H9 (cell line): Measurements from ENCODE around the gene DNAH8. TPM values are rescaled to one million over a fixed set of nuclear protein-coding genes. Genes with fewer than 3 reads are reported as not detected.

Experiments used
- DNase-seq: peaks from one replicate; pipeline ENCODE4 v3.0.0-alpha.2; 2017
- H2AFZ ChIP-seq: one replicate; pipeline ENCODE4 v1.6.1; 2013; ENCODE audit warnings: mild to moderate bottlenecking, low read length, control low read depth, moderate library complexity
- H2AK5ac ChIP-seq: 2 replicates; pipeline ENCODE4 v1.6.1; 2013; ENCODE audit warnings: low read length, control low read depth, mixed read lengths; ENCODE audit not compliant: insufficient read length
- H2BK120ac ChIP-seq: one replicate; pipeline ENCODE4 v1.6.1; 2013; ENCODE audit warnings: low read depth, mild to moderate bottlenecking, low read length, control low read depth, inconsistent platforms; ENCODE audit not compliant: poor library complexity, severe bottlenecking
- H2BK12ac ChIP-seq: 2 replicates; pipeline ENCODE4 v1.6.1; 2013; ENCODE audit warnings: low read length, control low read depth, mixed read lengths, low read depth; ENCODE audit not compliant: insufficient read length
- H2BK15ac ChIP-seq: 2 replicates; pipeline ENCODE4 v1.6.1; 2013; ENCODE audit warnings: low read depth, low read length, control low read depth
- H2BK20ac ChIP-seq: one replicate; pipeline ENCODE4 v1.6.1; 2013; ENCODE audit warnings: low read depth, mild to moderate bottlenecking, low read length, control low read depth, inconsistent platforms; ENCODE audit not compliant: poor library complexity, severe bottlenecking
- H2BK5ac ChIP-seq: 2 replicates; pipeline ENCODE4 v1.6.1; 2013; ENCODE audit warnings: low read length, control low read depth, mixed read lengths; ENCODE audit not compliant: insufficient read length
- H3K14ac ChIP-seq: 2 replicates; pipeline ENCODE4 v1.6.1; 2013; ENCODE audit warnings: low read length, control low read depth; ENCODE audit not compliant: insufficient read depth
- H3K18ac ChIP-seq: 2 replicates; pipeline ENCODE4 v1.6.1; 2013; ENCODE audit warnings: low read depth, mild to moderate bottlenecking, mixed read lengths, low read length, control low read depth; ENCODE audit not compliant: insufficient read length
- H3K23ac ChIP-seq: 2 replicates; pipeline ENCODE4 v1.6.1; 2013; ENCODE audit warnings: low read length, control low read depth, mixed read lengths, low read depth; ENCODE audit not compliant: insufficient read length
- H3K23me2 ChIP-seq: 2 replicates; pipeline ENCODE4 v1.6.1; 2013; ENCODE audit warnings: low read depth, mild to moderate bottlenecking, mixed read lengths, low read length, control low read depth; ENCODE audit not compliant: insufficient read length, poor library complexity, severe bottlenecking
- H3K27ac ChIP-seq: 2 replicates; pipeline ENCODE4 v1.5.1; 2013; ENCODE audit warnings: low read length, control low read depth, mixed read lengths, low read depth; ENCODE audit not compliant: insufficient read length
- H3K27me3 ChIP-seq: 2 replicates; pipeline ENCODE4 v1.6.1; 2013; ENCODE audit warnings: low read length, control low read depth, inconsistent platforms; ENCODE audit not compliant: insufficient read depth
- H3K4ac ChIP-seq: 2 replicates; pipeline ENCODE4 v1.6.1; 2013; ENCODE audit warnings: low read depth, mild to moderate bottlenecking, control low read depth, inconsistent platforms, low read length, moderate library complexity
- H3K4me1 ChIP-seq: 2 replicates; pipeline ENCODE4 v1.6.1; 2013; ENCODE audit warnings: low read length, control low read depth, inconsistent platforms; ENCODE audit not compliant: insufficient read depth
- H3K4me2 ChIP-seq: 2 replicates; pipeline ENCODE4 v1.6.1; 2013; ENCODE audit warnings: low read length, control low read depth, mixed read lengths; ENCODE audit not compliant: insufficient read length, insufficient read depth
- H3K56ac ChIP-seq: 2 replicates; pipeline ENCODE4 v1.6.1; 2013; ENCODE audit warnings: low read depth, mild to moderate bottlenecking, mixed read lengths, low read length, control low read depth; ENCODE audit not compliant: insufficient read length
- H3K79me1 ChIP-seq: 2 replicates; pipeline ENCODE4 v1.6.1; 2013; ENCODE audit warnings: low read depth, mild to moderate bottlenecking, moderate library complexity, low read length, control low read depth, inconsistent platforms; ENCODE audit not compliant: insufficient read depth, poor library complexity, severe bottlenecking
- H3K79me2 ChIP-seq: 2 replicates; pipeline ENCODE4 v1.6.1; 2013; ENCODE audit warnings: low read length, control low read depth, inconsistent platforms; ENCODE audit not compliant: insufficient read depth
- H3K9ac ChIP-seq: 2 replicates; pipeline ENCODE4 v1.6.1; 2013; ENCODE audit warnings: low read length, control low read depth, mixed read lengths; ENCODE audit not compliant: insufficient read length; ENCODE audit errors: extremely low read depth
- H3K9me3 ChIP-seq: one replicate; pipeline ENCODE4 v1.6.1; 2013; ENCODE audit warnings: low read depth, low read length, inconsistent platforms; ENCODE audit not compliant: control insufficient read depth
- H3T11ph ChIP-seq: one replicate; pipeline ENCODE4 v1.6.1; 2013; ENCODE audit warnings: mild to moderate bottlenecking, low read length, control low read depth, inconsistent platforms
- H4K20me1 ChIP-seq: one replicate; pipeline ENCODE4 v1.6.1; 2013; ENCODE audit not compliant: control insufficient read depth, insufficient read length, insufficient read depth
- H4K5ac ChIP-seq: 2 replicates; pipeline ENCODE4 v1.6.1; 2013; ENCODE audit warnings: low read depth, mild to moderate bottlenecking, mixed read lengths, low read length, control low read depth; ENCODE audit not compliant: insufficient read length
- H4K8ac ChIP-seq: replicated peaks from 2 replicates; pipeline ENCODE4 v1.6.1; 2013; ENCODE audit warnings: low read length, control low read depth, mixed read lengths, low read depth; ENCODE audit not compliant: insufficient read length
- H4K91ac ChIP-seq: 2 replicates; pipeline ENCODE4 v1.6.1; 2013; ENCODE audit warnings: low read depth, mild to moderate bottlenecking, moderate library complexity, mixed read lengths, low read length, control low read depth; ENCODE audit not compliant: insufficient read length
- H3K27ac Mint-ChIP-seq, 3 experiments: 2 replicates in 2 of 3; 3 replicates in 1 of 3; pipeline ENCODE4 v1.8.0; 2020 to 2021; ENCODE audit warnings: mixed read lengths in 3 of 3, mild to moderate bottlenecking in 1 of 3, moderate library complexity in 1 of 3
- H3K27me3 Mint-ChIP-seq: 2 replicates; pipeline ENCODE4 v1.8.0; 2021; ENCODE audit warnings: low read depth, mild to moderate bottlenecking, moderate library complexity, mixed read lengths
- H3K36me3 Mint-ChIP-seq, 3 experiments: 2 replicates in 2 of 3; 3 replicates in 1 of 3; pipeline ENCODE4 v1.8.0; 2020 to 2021; ENCODE audit warnings: low read depth in 3 of 3, mixed read lengths in 3 of 3; ENCODE audit not compliant: insufficient read depth in 1 of 3
- H3K4me1 Mint-ChIP-seq, 2 experiments: 2 replicates each; pipeline ENCODE4 v1.8.0; 2020; ENCODE audit warnings: mixed read lengths in 2 of 2
- H3K4me3 Mint-ChIP-seq, 2 experiments: 2 replicates in 1 of 2; 3 replicates in 1 of 2; pipeline ENCODE4 v1.8.0; 2020 to 2021; ENCODE audit warnings: mild to moderate bottlenecking in 2 of 2, mixed read lengths in 2 of 2, moderate library complexity in 1 of 2
- H3K9me3 Mint-ChIP-seq, 2 experiments: 2 replicates in 1 of 2; 3 replicates in 1 of 2; pipeline ENCODE4 v1.8.0; 2020; ENCODE audit warnings: mild to moderate bottlenecking in 2 of 2, mixed read lengths in 2 of 2, moderate library complexity in 1 of 2
- CTCF ChIP-seq: fragments of 200-600 bp; sonication (generic); conservative IDR thresholded peaks from 3 replicates; pipeline ENCODE4 v1.8.0; 2021; ENCODE audit warnings: antibody characterized with exemption, mild to moderate bottlenecking
- WGBS: extraction: QIAGEN DNeasy Blood & Tissue Kit; methylation state at CpG from one replicate; pipeline ENCODE4 v1.1.7; 2013; ENCODE audit warnings: missing lambda C conversion rate, low lambda C conversion rate, mixed read lengths; ENCODE audit not compliant: insufficient read length; ENCODE audit errors: extremely low coverage; 5-methylcytosine and 5-hydroxymethylcytosine counted together
- total RNA-seq: library from RNA; stranded (reverse); gene quantifications from 2 replicates; pipeline ENCODE4 v1.2.1, GENCODE V29; 2021

The DNAH8 gene
- total RNA-seq, 1 experiment from 2014 or later: not detected

- no peak for DNase-seq
- H3K4me1 Mint-ChIP-seq: no peaks in the 10 kb centered on the region
- Histone ChIP-seq H3K27me3 (no peaks in the 10 kb centered on the region), H2BK120ac (no peak overlapping the region), H3K4me1 (no peaks in the 10 kb centered on the region), H3K23me2 (no peaks in the 10 kb centered on the region), H3K79me2 (no peaks in the 10 kb centered on the region), H3K14ac (no peak overlapping the region), H3K9me3 (no peaks in the 10 kb centered on the region), H3K4ac (no peak overlapping the region), H3K18ac (no peak overlapping the region), H2BK5ac (no peak overlapping the region), H3T11ph (no peak overlapping the region), H2AFZ (no peak overlapping the region), H4K20me1 (no peaks in the 10 kb centered on the region), H2BK15ac (no peak overlapping the region), H4K91ac (no peak overlapping the region), H2BK12ac (no peak overlapping the region), H3K79me1 (no peaks in the 10 kb centered on the region), H3K9ac (no peak overlapping the region), H2BK20ac (no peak overlapping the region), H3K4me2 (no peak overlapping the region), H3K23ac (no peak overlapping the region), H3K27ac (no peak overlapping the region), H3K56ac (no peak overlapping the region), H2AK5ac (no peak overlapping the region), H4K8ac (no peak overlapping the region), H4K5ac (no peak overlapping the region)
- H3K36me3 Mint-ChIP-seq: 0 out of 7 replicates have a peak, but pooled peaks cover 0 to 2% (median 0%) of the 10 kb centered on the region in 3 experiments
- H3K9me3 Mint-ChIP-seq: peaks cover 3% of the 10 kb centered on the region in 2 experiments; a peak in 2 of 5 replicates
- WGBS: no CpG with 5 or more reads among the region's 2 CpGs
- H3K27me3 Mint-ChIP-seq: peaks cover 2% of the 10 kb centered on the region
- H3K4me3 Mint-ChIP-seq: no peak overlapping the region
- H3K27ac Mint-ChIP-seq: no peak overlapping the region
- TF ChIP-seq CTCF: no peak
These were observed 40.8 kb downstream of the DNAH8 start for GRCh38 chr6:38755874-38756273.
